Upper lobe of right lung (tissue), 1 donor: ENCODE measurements around the gene QARS1. TPM values are rescaled to one million over a fixed set of nuclear protein-coding genes. Genes with fewer than 3 reads are reported as not detected.

ENCODE experiments used
- ATAC-seq: fragments of 200-7000 bp; cut with Tn5 transposase; one replicate; pipeline ENCODE4 v1.9.1; 2020; ENCODE audit warnings: mild to moderate bottlenecking, moderate library complexity
- DNase-seq: peaks from one replicate; pipeline ENCODE4 v3.0.0-alpha.2; 2020
- H3K27ac ChIP-seq: fragments of 200-600 bp; one replicate; pipeline ENCODE4 v1.8.0; 2022
- H3K27me3 ChIP-seq: fragments of 200-600 bp; one replicate; pipeline ENCODE4 v1.8.0; 2022; ENCODE audit warnings: mild to moderate bottlenecking
- H3K36me3 ChIP-seq: fragments of 200-600 bp; one replicate; pipeline ENCODE4 v1.8.0; 2022
- H3K4me1 ChIP-seq: fragments of 200-600 bp; one replicate; pipeline ENCODE4 v1.8.0; 2022
- H3K4me3 ChIP-seq: fragments of 200-600 bp; one replicate; pipeline ENCODE4 v1.8.0; 2022; ENCODE audit warnings: mild to moderate bottlenecking
- H3K9me3 ChIP-seq: fragments of 200-600 bp; one replicate; pipeline ENCODE4 v1.8.0; 2022
- CTCF ChIP-seq: fragments of 200-600 bp; IDR thresholded peaks from one replicate; pipeline ENCODE4 v1.8.0; 2022; ENCODE audit warnings: antibody characterized with exemption
- intact Hi-C: fragments of 100-400 bp; cut with DNase I; formaldehyde crosslinking; loops from one replicate; pipeline ENCODE4 v1.11.0; 2022
- total RNA-seq: library from RNA; stranded (reverse); fragmentation: NEBNext Ultra II Directional; extraction: Animal tissue kit (Norgen Biotek cat#: 25700); gene quantifications from one replicate; pipeline ENCODE4 v1.2.1, GENCODE V29; 2021
- donor health status: DM: no; HTN: yes; CAD: no; lungs with severe emphysema.

Gene QARS1
- total RNA-seq, 1 donor from 2014 or later = 172 TPM

- no peak for TF ChIP-seq CTCF
- no peak for DNase-seq
- Histone ChIP-seq H3K4me1 (peaks cover 10% of the 10 kb centered on the region), H3K27ac (peak overlapping the region; percentile 88), H3K36me3 (peaks cover 37% of the 10 kb centered on the region), H3K4me3 (peak overlapping the region; percentile 88), H3K27me3 (no peaks in the 10 kb centered on the region), H3K9me3 (no peaks in the 10 kb centered on the region)
- intact Hi-C loops = no loop called here
- ATAC-seq = no peak
These were observed 27.0 kb upstream of the QARS1 start for GRCh38 chr3:49131576-49131975.

- H3K4me1 ChIP-seq = peaks cover 10% of the 10 kb centered on the region
- ATAC-seq (no peak), DNase-seq (no peak)
- no peak for TF ChIP-seq CTCF
- no peak overlapping the region for H3K4me3 ChIP-seq
- no peak overlapping the region for H3K27ac ChIP-seq
- H3K27me3 ChIP-seq = no peaks in the 10 kb centered on the region
- H3K36me3 ChIP-seq = peaks cover 40% of the 10 kb centered on the region
- no peaks in the 10 kb centered on the region for H3K9me3 ChIP-seq
- intact Hi-C loops = no loop called here
These were observed 26.5 kb upstream of the QARS1 start for GRCh38 chr3:49131040-49131439.

- TF ChIP-seq CTCF = no peak
- Histone ChIP-seq H3K27ac (no peak overlapping the region), H3K4me3 (no peak overlapping the region), H3K9me3 (no peaks in the 10 kb centered on the region), H3K27me3 (no peaks in the 10 kb centered on the region), H3K36me3 (peaks cover 76% of the 10 kb centered on the region), H3K4me1 (peaks cover 4% of the 10 kb centered on the region)
- DNase-seq (no peak), ATAC-seq (no peak)
- intact Hi-C loops = no loop called here
These were observed 20.6 kb upstream of the QARS1 start for GRCh38 chr3:49124991-49125670.

- peaks cover 67% of the 10 kb centered on the region for H3K36me3 ChIP-seq
These were observed 19.6 kb upstream of the QARS1 start for GRCh38 chr3:49124203-49124602.

GRCh38 chr3:49123687-49124086 is 19.1 kb upstream of the QARS1 start:
- DNase-seq (no peak), ATAC-seq (no peak)
- no peak for TF ChIP-seq CTCF
- no peak overlapping the region for H3K27ac ChIP-seq
- no peaks in the 10 kb centered on the region for H3K27me3 ChIP-seq
- no peaks in the 10 kb centered on the region for H3K9me3 ChIP-seq
- intact Hi-C loops = no loop called here
- H3K4me1 ChIP-seq = peaks cover 17% of the 10 kb centered on the region
- peaks cover 66% of the 10 kb centered on the region for H3K36me3 ChIP-seq
- no peak overlapping the region for H3K4me3 ChIP-seq

More at GRCh38 chr3:49124203-49124602, 19.6 kb upstream of the QARS1 start:
- Histone ChIP-seq H3K4me3 (no peak overlapping the region), H3K27ac (no peak overlapping the region), H3K27me3 (no peaks in the 10 kb centered on the region), H3K4me1 (peaks cover 12% of the 10 kb centered on the region), H3K9me3 (no peaks in the 10 kb centered on the region)
- intact Hi-C loops = no loop called here
- DNase-seq = no peak
- no peak for ATAC-seq
- no peak for TF ChIP-seq CTCF
